ENCODE measurements around the gene STX18. TPM values are rescaled to one million over a fixed set of nuclear protein-coding genes. Genes with fewer than 3 reads are reported as not detected.

STX18 gene
- total RNA-seq, 1 experiment from 2014 or later: 20.9 TPM

DNA sequence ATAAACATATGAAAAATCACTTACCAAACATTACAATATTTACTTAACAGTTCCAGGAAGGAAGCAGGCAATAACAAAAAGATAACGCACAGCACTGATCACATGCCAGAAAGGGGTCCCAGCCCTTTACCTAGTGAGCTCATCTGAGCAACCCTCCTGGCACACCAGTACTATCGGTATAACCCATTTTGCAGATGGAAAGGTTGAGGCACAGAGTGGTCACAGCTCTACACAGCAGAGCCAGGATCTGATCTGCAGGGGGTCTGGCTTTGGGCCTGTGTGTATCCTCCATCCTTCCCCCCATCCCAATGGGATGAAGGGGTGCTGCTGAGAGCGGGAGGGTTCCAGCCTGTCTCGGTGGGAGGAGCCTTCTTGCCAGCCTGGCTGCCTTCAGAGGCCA, 150.0 kb downstream of the STX18 start:
- Histone ChIP-seq H2AK5ac (ENCODE audit: insufficient read length, low read length) (no peak overlapping the region), H4K91ac (ENCODE audit: insufficient read length, low read depth, low read length) (no peak overlapping the region), H3K9me3 (ENCODE audit: control insufficient read depth, low read depth, low read length) (no peaks in the 10 kb centered on the region), H3K56ac (ENCODE audit: insufficient read length, low read depth, low read length) (no peak overlapping the region), H3K23me2 (ENCODE audit: insufficient read length, low read depth, low read length, poor library complexity, severe bottlenecking) (peaks cover 5% of the 10 kb centered on the region), H4K8ac (replicated peaks; ENCODE audit: insufficient read length, low read depth, low read length) (no peak overlapping the region), H2AFZ (ENCODE audit: low read length) (no peak overlapping the region), H3K27ac (ENCODE audit: insufficient read length, low read depth, low read length) (no peak overlapping the region), H3K18ac (ENCODE audit: insufficient read length, low read depth, low read length) (no peak overlapping the region), H3K4ac (ENCODE audit: low read depth, low read length) (no peak overlapping the region), H3K4me1 (ENCODE audit: insufficient read depth, low read length) (peaks cover 2% of the 10 kb centered on the region; the same call in 1 of the 2 replicates), H4K5ac (ENCODE audit: insufficient read length, low read depth, low read length) (no peak overlapping the region), H3T11ph (ENCODE audit: low read length) (no peak overlapping the region), H2BK120ac (ENCODE audit: low read depth, low read length, poor library complexity, severe bottlenecking) (no peak overlapping the region), H3K9ac (ENCODE audit: extremely low read depth, insufficient read length, low read length) (no peak overlapping the region), H4K20me1 (ENCODE audit: control insufficient read depth, insufficient read depth, insufficient read length) (no peaks in the 10 kb centered on the region), H3K4me2 (ENCODE audit: insufficient read depth, insufficient read length, low read length) (no peak overlapping the region), H3K79me1 (ENCODE audit: insufficient read depth, low read depth, low read length, poor library complexity, severe bottlenecking) (no peaks in the 10 kb centered on the region), H2BK12ac (ENCODE audit: insufficient read length, low read depth, low read length) (no peak overlapping the region), H3K79me2 (ENCODE audit: insufficient read depth, low read length) (no peaks in the 10 kb centered on the region), H2BK15ac (ENCODE audit: low read depth, low read length) (no peak overlapping the region), H2BK5ac (ENCODE audit: insufficient read length, low read length) (no peak overlapping the region), H3K14ac (ENCODE audit: insufficient read depth, low read length) (no peak overlapping the region), H3K27me3 (ENCODE audit: insufficient read depth, low read length) (no peaks in the 10 kb centered on the region; the same call in 1 of the 2 replicates), H2BK20ac (ENCODE audit: low read depth, low read length, poor library complexity, severe bottlenecking) (no peak overlapping the region), H3K23ac (ENCODE audit: insufficient read length, low read depth, low read length) (no peak overlapping the region)
- H3K4me3 Mint-ChIP-seq: no peak overlapping the region
- no peaks in the 10 kb centered on the region for H3K9me3 Mint-ChIP-seq
- peaks cover 11 to 18% of the 10 kb centered on the region in 2 experiments for H3K4me1 Mint-ChIP-seq
- no peak for TF ChIP-seq CTCF (conservative IDR thresholded peaks at IDR 0.05)
- no peak for DNase-seq
- H3K27me3 Mint-ChIP-seq (ENCODE audit: low read depth): peaks cover 74% of the 10 kb centered on the region
- H3K36me3 Mint-ChIP-seq (ENCODE audit: insufficient read depth in 1 of 3, low read depth in 3 of 3): peaks cover 0 to 9% (median 8%) of the 10 kb centered on the region in 3 experiments; a peak in 5 of 7 replicates
- WGBS (ENCODE audit: extremely low coverage, insufficient read length, low lambda C conversion rate): no CpG with 5 or more reads among the region's 4 CpGs
- no peak overlapping the region for H3K27ac Mint-ChIP-seq
